PFSK-1 (cell line): ENCODE measurements around the gene PIP4K2A.

Experiments
- SIN3A ChIP-seq: IDR thresholded peaks from 2 replicates; pipeline ENCODE4 v1.6.1; 2012; ENCODE audit warnings: mild to moderate bottlenecking, low read length, moderate library complexity, borderline replicate concordance; ENCODE audit not compliant: insufficient read depth
- TAF1 ChIP-seq: IDR thresholded peaks from 2 replicates; pipeline ENCODE4 v1.6.1; 2012; ENCODE audit warnings: low read length, control low read depth, borderline replicate concordance; ENCODE audit not compliant: insufficient read depth

GRCh38 chr10:22761569-22762220, 47.3 kb upstream of the PIP4K2A start:
- TF ChIP-seq TAF1, result no peak
- TF ChIP-seq SIN3A, result no peak
